HG02623 (cell line): ENCODE measurements around the gene OSBPL10.
"Not testable (repeated sequence)": the region's sequence is repeated elsewhere in the genome, so short reads cannot be mapped to it uniquely, and the experiment has no call there.

ENCODE experiments used
- ATAC-seq: cut with Tn5 transposase; IDR thresholded peaks from one replicate; pipeline ENCODE4 v1.9.1; 2021; ENCODE audit warnings: moderate library complexity; ENCODE audit not compliant: unreplicated experiment

OSBPL10 gene

GRCh38 chr3:31714495-31715280 is 266.4 kb downstream of the OSBPL10 start:
- ATAC-seq, result no peak

DNA sequence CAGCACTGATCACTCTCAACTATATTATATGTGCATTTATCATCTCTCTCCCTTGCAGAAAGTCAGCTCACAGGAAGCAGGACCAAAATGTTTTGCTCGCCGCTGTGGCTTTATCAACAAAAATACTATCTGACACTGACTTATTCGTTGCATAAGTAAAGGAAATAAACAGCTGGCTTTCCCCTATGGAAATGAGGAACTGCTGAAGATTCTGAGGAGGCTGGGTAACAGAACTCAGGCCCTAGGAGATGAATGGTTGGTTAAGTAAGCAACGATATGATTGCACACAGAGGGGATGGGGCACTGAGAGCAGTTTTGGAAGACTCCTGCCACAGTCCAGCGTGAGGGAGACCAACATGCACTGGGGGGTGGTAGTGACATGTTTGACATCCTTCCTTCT is 267.2 kb downstream of the OSBPL10 start:
- no peak for ATAC-seq

- ATAC-seq, result no peak
Measured at GRCh38 chr3:31710123-31710803, 270.8 kb downstream of the OSBPL10 start.

DNA sequence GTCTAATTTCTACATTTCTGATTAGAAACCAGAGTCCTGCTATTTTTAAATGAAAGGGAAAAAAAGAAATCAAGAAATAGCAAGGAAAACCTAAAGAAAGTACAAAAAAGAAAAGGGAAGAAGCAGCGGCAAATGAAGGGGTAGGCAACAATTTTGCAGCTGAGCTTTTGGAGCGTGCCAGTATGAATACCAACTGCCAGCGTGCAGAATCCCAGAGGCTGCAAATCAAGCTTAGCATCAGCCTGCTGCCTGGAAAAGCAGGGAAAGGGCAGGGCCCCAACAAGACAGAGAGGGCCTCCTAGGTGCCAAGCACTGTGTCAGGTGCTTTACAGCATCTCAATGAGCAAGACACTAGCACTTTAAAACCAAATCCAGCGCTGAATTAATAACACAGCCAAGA is 271.5 kb downstream of the OSBPL10 start:
- ATAC-seq, result no peak

- no peak for ATAC-seq
Measured at GRCh38 chr3:31709005-31709404, 272.1 kb downstream of the OSBPL10 start.

DNA sequence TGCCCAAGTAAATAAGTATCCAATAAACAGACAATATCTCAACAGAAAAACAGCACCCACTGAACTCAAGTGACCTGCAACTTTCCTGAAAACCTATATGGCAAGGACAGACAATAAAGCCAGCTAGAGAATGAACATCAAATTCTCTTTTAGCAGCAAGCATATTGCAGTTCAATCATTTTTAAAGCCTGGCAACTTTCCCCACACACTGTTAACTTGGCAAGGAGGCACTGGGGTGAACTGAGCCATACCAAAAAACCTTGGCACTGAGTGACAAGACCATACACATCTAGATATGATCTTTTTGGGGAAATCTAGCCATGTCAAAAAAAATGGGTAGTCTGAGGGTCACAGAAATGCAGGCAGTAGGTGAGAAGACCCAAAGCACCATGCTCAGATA is 273.8 kb downstream of the OSBPL10 start:
- no peak for ATAC-seq

- no peak for ATAC-seq
Measured at GRCh38 chr3:31705736-31706135, 275.3 kb downstream of the OSBPL10 start.

DNA sequence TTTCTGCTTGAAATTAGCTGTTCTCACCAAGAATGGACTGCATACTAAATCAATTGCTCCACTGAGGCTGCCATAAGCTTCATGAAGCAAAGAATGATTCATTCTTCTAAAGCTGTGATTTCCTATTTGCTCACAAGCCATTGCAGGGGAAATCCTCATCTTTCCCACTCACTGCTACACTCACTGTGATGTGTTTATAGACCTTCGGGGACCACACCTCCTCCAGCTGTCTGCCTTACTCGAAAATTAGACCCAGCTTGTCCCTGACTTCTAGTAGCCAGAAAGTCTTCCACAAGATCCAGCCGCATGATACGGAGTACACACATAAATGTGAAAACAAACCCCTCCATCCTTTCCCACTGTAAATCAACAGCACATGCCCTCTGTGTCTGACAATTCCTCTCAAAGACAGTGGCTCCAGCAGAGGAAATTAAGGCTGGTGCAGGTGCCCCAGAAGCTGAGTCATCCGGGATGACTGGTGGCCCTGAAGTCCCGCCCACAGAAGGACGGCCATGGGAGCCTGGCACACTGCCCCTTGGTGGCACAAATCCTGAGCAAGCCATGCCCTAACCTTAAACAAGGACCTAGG is 276.4 kb downstream of the OSBPL10 start:
- ATAC-seq, result no peak

DNA sequence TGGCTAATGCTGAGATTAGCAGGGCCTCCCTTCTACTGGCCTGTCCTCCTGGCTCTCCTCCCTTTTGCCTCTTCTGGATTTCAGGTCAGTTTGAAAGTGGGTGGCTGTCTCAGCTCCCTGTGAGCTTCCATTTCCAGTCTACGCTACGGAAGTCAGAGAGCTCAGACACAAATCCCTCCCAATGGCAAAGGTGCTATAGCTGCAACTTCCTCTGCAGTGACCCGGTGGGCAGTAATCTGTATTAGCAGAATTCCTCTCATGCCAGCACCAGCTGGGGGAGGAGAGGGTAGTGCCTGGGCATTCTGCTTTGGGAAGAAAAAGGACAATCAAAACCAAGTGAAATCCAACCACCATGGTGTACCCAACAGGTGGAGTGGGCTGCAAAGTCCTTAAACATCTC is 276.9 kb downstream of the OSBPL10 start:
- ATAC-seq, result no peak

- ATAC-seq, result no peak
Measured at GRCh38 chr3:31701286-31701685, 279.8 kb downstream of the OSBPL10 start.

- no peak for ATAC-seq
Measured at GRCh38 chr3:31699309-31699953, 281.6 kb downstream of the OSBPL10 start.

DNA sequence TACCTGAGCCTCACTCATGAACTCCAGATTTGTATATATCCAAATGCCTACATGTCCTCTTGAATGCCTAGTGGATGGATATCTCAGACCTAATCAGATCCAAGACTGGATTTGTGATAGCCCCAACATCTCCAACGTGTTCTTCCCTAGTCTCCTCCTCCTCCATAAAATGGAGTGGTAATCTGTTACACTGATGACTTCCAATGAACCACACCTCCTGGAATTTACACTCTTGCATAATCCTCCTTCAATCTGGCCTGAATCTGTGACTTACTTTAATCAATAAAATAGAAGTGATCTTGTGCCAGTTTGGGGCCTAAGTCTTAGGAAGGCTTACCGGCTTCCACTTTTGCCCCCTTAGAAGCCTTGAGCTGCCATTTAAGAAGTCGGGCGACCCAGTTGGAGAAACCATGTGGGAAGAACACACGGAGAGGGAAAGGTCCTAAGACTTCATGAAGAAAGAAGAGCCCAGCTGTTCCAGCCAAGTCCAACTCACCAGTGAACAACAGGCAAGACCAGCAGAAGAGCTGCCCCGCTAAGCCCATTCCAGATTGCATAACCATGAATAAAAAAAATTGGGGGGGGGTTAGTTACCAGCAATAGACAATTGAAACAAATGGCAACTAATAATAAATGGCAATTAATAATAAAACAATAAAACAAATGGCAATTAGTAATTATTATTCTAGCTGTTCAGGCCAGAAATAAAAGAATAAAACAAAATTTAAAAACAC is 284.1 kb downstream of the OSBPL10 start:
- ATAC-seq, result no peak

DNA sequence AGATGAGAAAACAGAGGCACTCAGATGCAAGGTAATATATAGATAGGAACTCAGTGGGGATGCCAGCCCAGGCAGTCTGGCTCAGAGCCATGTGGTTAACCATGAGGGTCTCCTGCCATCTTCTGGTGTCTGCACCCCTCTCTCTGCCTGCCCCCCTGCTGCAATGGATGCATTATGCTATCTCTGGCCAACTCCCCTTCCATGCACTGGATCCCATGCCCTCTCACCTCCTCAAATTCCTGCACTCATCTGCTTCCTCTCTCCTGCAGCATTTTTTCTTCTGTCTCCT is 285.1 kb downstream of the OSBPL10 start:
- no peak for ATAC-seq

DNA sequence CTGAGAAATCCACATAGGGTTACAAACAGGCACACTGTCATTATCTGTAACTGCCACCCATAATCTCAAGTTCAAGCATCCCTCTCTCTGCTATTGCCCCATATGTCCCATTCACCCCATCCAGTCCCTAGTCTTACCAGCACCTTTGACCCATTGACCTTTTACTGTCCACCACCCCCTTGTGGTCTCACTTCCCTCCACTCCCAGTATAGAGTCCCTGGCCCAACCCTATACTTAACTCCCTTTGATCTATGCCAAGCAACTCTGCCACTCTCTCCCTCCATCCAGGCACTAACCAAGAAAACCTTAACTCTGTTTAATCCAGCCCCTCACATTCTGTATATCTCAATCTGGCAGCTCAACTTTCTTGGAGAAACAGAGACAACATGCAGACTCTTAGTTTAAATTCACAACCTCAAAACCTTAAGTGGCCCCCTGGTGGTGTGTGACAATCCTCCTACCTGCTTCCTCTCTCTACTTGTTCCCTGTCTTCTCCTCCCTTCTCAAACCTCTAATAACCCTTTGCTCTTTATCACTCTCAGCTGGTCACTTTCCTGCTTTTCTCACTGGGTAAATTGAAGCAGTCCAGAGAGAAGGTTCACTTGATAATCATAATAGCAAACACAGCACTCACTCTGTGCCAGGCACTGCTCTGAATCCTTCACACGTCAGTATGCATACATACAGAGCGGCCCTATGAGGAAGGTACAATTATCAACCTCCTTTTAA is 285.6 kb downstream of the OSBPL10 start:
- no peak for ATAC-seq

DNA sequence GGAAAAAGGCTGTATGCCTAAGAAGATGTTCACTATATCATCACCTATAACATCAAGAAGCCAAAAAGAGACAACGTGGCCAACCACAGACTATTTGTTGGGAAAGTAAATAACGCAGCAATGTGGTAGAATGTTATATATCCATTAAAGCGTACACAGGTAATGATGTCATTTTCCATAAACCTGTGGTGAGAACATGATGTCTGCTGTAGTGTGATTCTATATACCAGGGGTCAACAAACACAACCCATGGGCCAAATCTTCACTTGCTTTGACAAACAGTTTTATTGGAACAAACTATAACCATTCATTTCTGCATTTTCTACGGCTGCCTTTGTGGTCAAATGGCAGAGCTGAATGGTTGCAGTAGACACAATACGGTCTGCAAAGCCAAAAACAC is 287.7 kb downstream of the OSBPL10 start:
- no peak for ATAC-seq

GRCh38 chr3:31692751-31693150 is 288.3 kb downstream of the OSBPL10 start:
- no peak for ATAC-seq

GRCh38 chr3:31690771-31691170 is 290.3 kb downstream of the OSBPL10 start:
- ATAC-seq, result no peak

- ATAC-seq, result not testable (repeated sequence)
Measured at GRCh38 chr3:31689523-31689922, 291.5 kb downstream of the OSBPL10 start.

DNA sequence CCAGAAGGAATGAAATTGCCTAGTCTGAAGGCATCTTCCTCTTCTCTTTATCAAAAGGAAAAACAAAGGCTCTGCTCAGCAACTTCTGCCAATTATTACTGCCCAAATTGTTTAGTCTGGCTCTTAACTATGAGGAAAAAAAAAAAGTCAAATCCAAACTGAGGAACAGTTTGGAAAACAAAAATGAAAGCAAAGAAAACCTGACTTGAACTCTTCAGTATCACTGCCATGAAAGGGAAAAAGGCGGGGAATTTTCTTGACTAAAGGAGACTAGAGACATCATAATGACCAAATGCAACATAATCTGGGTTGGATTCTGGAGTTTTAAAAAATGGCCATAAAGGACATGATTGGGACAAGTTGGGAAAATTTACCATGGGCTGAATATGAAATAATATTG is 292.1 kb downstream of the OSBPL10 start:
- ATAC-seq, result no peak

DNA sequence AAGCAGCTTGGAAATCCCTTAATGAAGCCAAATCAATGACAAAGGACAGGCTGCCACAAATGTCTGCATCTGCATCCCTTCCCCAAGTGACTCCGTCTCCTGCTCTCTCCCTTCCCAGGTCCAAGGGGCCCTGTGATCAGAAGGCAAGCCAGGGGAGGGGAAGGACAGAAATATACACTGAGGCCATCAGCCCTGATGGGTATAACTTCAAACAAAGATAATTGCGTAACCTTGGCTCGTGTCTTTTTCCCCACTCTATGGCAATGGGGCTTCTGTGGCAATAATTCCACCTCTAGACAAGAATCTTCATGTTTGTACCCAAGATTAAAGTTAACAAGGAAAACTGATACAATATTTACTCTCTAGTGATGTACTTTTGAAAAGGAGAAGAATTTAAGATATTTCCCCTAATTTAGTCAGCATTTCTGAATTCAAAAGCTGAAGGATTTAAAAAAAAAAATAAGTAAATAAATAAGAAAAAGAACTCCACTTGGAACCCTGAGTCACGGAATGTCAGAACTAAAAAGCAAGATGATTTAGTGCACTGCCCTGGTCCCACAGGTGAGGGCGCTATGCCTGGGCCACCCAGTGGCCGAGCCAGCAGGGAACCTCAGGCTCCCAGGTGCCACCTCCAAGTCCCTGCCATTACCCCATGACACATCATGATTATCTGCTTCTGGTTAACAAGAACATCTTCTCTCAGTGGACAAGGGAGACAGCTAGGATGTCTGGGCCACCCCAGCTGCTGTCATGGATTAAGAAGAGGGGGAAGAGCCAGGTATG is 293.9 kb downstream of the OSBPL10 start:
- ATAC-seq, result no peak
